ENCODE results near the gene BBS5. TPM values are rescaled to one million over a fixed set of nuclear protein-coding genes. Genes with fewer than 3 reads are reported as not detected.
"Not testable (repeated sequence)": the region's sequence is repeated elsewhere in the genome, so short reads cannot be mapped to it uniquely, and the experiment has no call there.

Gene BBS5
- total RNA-seq, 1 donor, result 2.4 TPM

DNA sequence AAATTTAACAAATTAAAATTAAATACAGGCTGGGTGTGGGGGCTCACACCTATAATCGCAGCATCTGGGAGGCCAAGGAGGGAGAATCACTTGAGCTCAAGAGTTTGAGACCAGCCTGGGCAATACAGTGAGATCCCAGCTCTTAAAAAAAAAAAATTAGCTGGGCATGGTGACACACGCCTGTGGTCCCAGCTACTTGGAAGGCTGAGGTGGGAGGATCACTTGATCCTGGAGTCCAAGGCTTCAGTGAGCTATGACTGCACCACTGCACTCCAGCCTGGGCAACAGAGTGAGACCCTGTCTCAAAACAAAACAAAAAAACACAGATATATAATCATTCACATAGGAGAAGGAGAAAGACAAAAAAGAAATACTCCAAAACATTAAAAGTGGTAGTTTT, 60.2 kb downstream of the BBS5 start:
- not testable (repeated sequence) for DNase-seq (ENCODE audit: low read depth in 2 of 3, low spot score in 2 of 3)

DNA sequence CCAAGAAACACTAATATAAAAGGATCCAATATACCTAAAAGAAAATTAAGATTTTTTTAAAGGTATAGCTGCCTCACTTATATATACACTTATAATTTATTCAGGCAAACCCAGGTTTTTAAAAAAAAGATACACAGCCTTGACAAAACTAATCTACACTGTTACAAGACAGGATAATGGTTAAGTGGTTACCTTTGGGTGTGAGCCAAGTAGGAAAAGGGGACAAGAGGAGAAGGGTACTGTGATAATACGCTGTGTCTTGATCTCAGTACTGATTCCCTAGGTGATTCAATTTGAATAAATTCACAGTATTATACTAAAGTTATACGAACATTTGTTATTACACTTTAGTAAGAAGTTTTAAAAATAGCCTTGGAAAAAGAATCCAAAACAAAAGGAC, 60.9 kb downstream of the BBS5 start:
- DNase-seq (ENCODE audit: low read depth in 2 of 3, low spot score in 2 of 3), result peak in 2 of 3 donors; percentile 20 to 45

DNA sequence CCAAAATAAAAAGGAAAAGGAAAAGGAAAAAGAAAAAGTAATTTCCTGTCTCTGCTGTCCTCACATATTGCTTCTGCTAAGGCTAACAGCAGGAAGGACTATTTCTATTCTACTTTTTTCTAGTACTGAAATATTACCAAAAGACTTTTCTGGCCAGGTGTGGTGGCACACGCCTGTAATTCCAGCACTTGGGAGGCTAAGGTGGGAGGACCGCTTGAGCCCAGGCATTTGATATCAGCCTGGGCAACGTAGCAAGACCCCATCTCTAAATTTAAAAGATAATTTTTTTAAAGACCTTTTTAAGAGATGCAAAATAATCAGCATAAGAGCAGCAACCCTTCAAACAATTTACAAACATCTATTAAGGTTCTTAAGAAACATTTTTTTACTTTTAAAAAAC, 63.1 kb downstream of the BBS5 start:
- DNase-seq (ENCODE audit: low read depth in 2 of 3, low spot score in 2 of 3), result no peak

DNA sequence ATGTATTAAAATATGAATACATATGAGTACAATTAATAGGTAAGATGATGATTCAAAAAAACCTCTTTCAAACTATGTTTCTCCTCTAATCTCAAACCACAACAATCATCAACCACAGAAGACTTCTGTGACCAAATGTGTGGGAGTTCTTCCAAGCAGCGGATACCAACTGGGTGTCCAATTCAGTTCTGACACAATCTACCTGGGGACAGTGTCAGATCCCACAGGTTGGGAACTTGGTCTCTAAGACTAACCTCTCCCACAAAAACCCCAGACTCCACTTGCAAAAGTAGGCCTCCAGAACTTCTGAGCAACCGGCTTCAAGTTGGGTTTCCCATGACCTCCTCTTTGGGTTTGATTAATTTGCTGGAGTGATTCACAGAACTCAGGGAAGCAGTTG, 67.5 kb downstream of the BBS5 start:
- no peak for DNase-seq (ENCODE audit: low read depth in 2 of 3, low spot score in 2 of 3)

Other genes starting within 250 kb of the BBS5 start
- gene LRP2, start 117.0 kb upstream of the BBS5 start, total RNA-seq, result 0.27 TPM
- gene KLHL41, start 30.2 kb downstream of the BBS5 start, total RNA-seq, result under 0.01 TPM
- gene FASTKD1, start 94.4 kb downstream of the BBS5 start, total RNA-seq, result 11.6 TPM
- gene PPIG, start 104.9 kb downstream of the BBS5 start, total RNA-seq, result 8.3 TPM
- gene CFAP210, start 214.9 kb downstream of the BBS5 start, total RNA-seq, result not detected
- gene PHOSPHO2, start 215.0 kb downstream of the BBS5 start, total RNA-seq, result 3.2 TPM

Measured in hematopoietic multipotent progenitor cell (in vitro differentiated cells).